Urinary bladder (tissue), 4 donors: ENCODE data around the gene CLSTN2. TPM values are rescaled to one million over a fixed set of nuclear protein-coding genes. Genes with fewer than 3 reads are reported as not detected.

Experiments
- DNase-seq: peaks from one replicate; pipeline ENCODE4 v3.0.0-alpha.2; 2015; ENCODE audit errors: extremely low spot score
- H3K27ac ChIP-seq: one replicate; pipeline ENCODE4 v1.5.1; 2013; ENCODE audit warnings: low read depth, mild to moderate bottlenecking, moderate library complexity
- H3K36me3 ChIP-seq: one replicate; pipeline ENCODE4 v1.6.1; 2013; ENCODE audit warnings: mild to moderate bottlenecking, moderate library complexity; ENCODE audit not compliant: insufficient read depth
- H3K4me1 ChIP-seq: one replicate; pipeline ENCODE4 v1.6.1; 2013; ENCODE audit warnings: mild to moderate bottlenecking, moderate library complexity; ENCODE audit not compliant: insufficient read depth
- H3K4me3 ChIP-seq: one replicate; pipeline ENCODE4 v1.5.1; 2013; ENCODE audit warnings: low read depth, low read length
- WGBS: extraction: QIAGEN DNeasy Blood & Tissue Kit; methylation state at CpG from one replicate; pipeline ENCODE4 v1.1.7; 2013; 5-methylcytosine and 5-hydroxymethylcytosine counted together
- polyA plus RNA-seq: library from polyadenylated mRNA; stranded (reverse); fragments of 200-250 nt; gene quantifications from one replicate; pipeline ENCODE4 v1.2.3, GENCODE V29; 2013
- total RNA-seq: library from RNA; depleted of rRNA; stranded (reverse); fragments of >200 nt; gene quantifications from one replicate; pipeline ENCODE4 v1.2.3, GENCODE V29; 2014
- donor health status: healthy with polysubstance abuse.
- donor health status: healthy.

Gene CLSTN2
- total and polyA plus RNA-seq, 2 donors = 1.1 to 4.9 TPM

- Histone ChIP-seq H3K27ac (no peak overlapping the region), H3K4me3 (no peak overlapping the region), H3K4me1 (no peaks in the 10 kb centered on the region), H3K36me3 (no peaks in the 10 kb centered on the region)
- 55% methylated on average over 3 of the region's 3 CpGs for WGBS
- DNase-seq = no peak
These were observed 361.9 kb downstream of the CLSTN2 start for GRCh38 chr3:140296796-140297352.

- H3K4me3 ChIP-seq = no peak overlapping the region
- WGBS = 94% methylated on average over 1 of the region's 1 CpG
- DNase-seq = no peak
- H3K36me3 ChIP-seq = no peaks in the 10 kb centered on the region
- no peak overlapping the region for H3K27ac ChIP-seq
- no peaks in the 10 kb centered on the region for H3K4me1 ChIP-seq
These were observed 363.1 kb downstream of the CLSTN2 start for GRCh38 chr3:140298043-140298442.

DNA sequence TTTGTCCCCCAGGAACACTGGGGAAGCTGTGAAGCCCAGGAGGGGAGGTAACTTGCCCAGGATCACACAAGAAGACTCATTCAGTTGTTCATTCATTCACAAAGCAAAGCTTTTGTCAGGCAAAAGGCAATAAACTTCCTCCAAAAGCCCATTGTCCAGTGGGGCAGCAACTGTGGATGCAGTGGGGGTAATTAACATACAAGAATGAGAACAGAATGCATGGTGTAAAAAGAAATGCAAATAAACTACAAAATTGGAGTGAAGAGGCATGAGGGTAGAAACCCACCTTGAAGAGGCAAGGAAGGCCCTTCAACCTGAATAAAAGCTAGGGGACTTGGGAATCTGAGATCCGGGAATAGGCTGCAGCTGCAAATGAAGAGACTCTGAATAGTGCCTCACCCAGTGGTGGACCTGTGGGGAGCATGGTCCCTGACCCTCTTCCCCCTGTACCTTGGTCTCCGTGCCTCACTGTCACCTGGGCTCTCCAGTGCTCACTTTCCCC is 363.6 kb downstream of the CLSTN2 start:
- Histone ChIP-seq H3K27ac (no peak overlapping the region), H3K4me1 (no peaks in the 10 kb centered on the region), H3K36me3 (no peaks in the 10 kb centered on the region), H3K4me3 (no peak overlapping the region)
- no peak for DNase-seq
- WGBS = 77% methylated on average over 2 of the region's 2 CpGs

GRCh38 chr3:140303875-140304274 is 368.9 kb downstream of the CLSTN2 start:
- no peak overlapping the region for H3K4me3 ChIP-seq
- H3K4me1 ChIP-seq = no peaks in the 10 kb centered on the region
- no peak for DNase-seq
- H3K27ac ChIP-seq = no peak overlapping the region
- no peaks in the 10 kb centered on the region for H3K36me3 ChIP-seq
- 90% methylated on average over 2 of the region's 2 CpGs for WGBS

GRCh38 chr3:140308535-140308934 is 373.6 kb downstream of the CLSTN2 start:
- no peak overlapping the region for H3K4me3 ChIP-seq
- H3K36me3 ChIP-seq = no peaks in the 10 kb centered on the region
- WGBS = 62% methylated on average over 2 of the region's 2 CpGs
- no peak overlapping the region for H3K27ac ChIP-seq
- H3K4me1 ChIP-seq = no peaks in the 10 kb centered on the region
- DNase-seq = no peak

- DNase-seq = no peak
- no peak overlapping the region for H3K27ac ChIP-seq
- no peaks in the 10 kb centered on the region for H3K36me3 ChIP-seq
- H3K4me1 ChIP-seq = no peaks in the 10 kb centered on the region
- H3K4me3 ChIP-seq = no peak overlapping the region
- 78% methylated on average over 5 of the region's 5 CpGs for WGBS
These were observed 376.4 kb downstream of the CLSTN2 start for GRCh38 chr3:140311428-140311827.

- H3K36me3 ChIP-seq = no peaks in the 10 kb centered on the region
- DNase-seq = no peak
- H3K27ac ChIP-seq = no peak overlapping the region
- no peak overlapping the region for H3K4me3 ChIP-seq
- no peaks in the 10 kb centered on the region for H3K4me1 ChIP-seq
These were observed 381.0 kb downstream of the CLSTN2 start for GRCh38 chr3:140315955-140316354.

DNA sequence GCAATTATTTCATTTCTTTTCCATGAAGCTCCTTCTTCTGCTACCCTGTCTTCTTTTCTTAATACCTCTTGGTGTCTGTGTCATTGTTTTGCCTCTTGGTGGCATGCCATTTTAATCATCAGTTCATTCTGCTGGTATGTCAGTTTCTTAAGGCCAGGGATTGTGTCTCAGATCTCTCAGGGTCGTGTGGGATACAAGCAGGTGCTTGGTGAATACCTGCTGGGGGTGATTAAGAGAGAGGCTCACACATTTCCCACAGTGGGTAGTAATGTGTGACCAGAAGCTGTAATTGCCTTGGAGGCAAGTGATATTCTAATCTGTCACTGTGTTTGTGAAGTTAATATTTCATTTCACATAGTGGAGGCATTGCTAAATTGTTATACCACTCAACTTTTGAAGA is 381.5 kb downstream of the CLSTN2 start:
- H3K4me3 ChIP-seq = no peak overlapping the region
- H3K4me1 ChIP-seq = no peaks in the 10 kb centered on the region
- H3K36me3 ChIP-seq = no peaks in the 10 kb centered on the region
- 42% methylated on average over 1 of the region's 1 CpG for WGBS
- no peak for DNase-seq
- no peak overlapping the region for H3K27ac ChIP-seq

GRCh38 chr3:140316868-140317400 is 381.9 kb downstream of the CLSTN2 start:
- 87% methylated on average over 2 of the region's 2 CpGs for WGBS

GRCh38 chr3:140319739-140320138 is 384.8 kb downstream of the CLSTN2 start:
- Histone ChIP-seq H3K4me3 (no peak overlapping the region), H3K36me3 (no peaks in the 10 kb centered on the region), H3K27ac (no peak overlapping the region), H3K4me1 (no peaks in the 10 kb centered on the region)
- no peak for DNase-seq
- 43% methylated on average over 2 of the region's 2 CpGs for WGBS

More at GRCh38 chr3:140316868-140317400, 381.9 kb downstream of the CLSTN2 start:
- Histone ChIP-seq H3K27ac (no peak overlapping the region), H3K4me3 (no peak overlapping the region), H3K4me1 (no peaks in the 10 kb centered on the region), H3K36me3 (no peaks in the 10 kb centered on the region)
- DNase-seq = no peak

DNA sequence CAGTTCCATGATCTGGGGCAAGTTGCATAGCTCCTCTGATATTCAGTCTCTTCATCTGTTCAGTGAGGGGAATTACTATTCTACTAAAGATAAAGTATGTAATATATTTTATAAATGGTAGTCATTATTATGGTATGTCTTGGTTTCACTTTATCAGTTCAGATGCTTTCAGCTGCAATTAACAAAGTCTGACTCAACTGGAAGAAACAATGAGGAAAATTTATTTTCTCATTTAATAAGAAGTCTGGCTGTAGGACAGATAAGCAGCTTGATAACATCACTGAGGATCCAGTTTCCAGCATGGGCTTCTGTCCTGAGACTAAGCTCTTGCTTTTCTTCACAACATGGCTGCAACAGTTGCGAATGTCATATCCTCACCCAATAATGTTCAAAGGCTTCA is 388.6 kb downstream of the CLSTN2 start:
- H3K4me1 ChIP-seq = no peaks in the 10 kb centered on the region
- H3K36me3 ChIP-seq = no peaks in the 10 kb centered on the region
- no peak overlapping the region for H3K4me3 ChIP-seq
- 89% methylated on average over 1 of the region's 1 CpG for WGBS
- no peak overlapping the region for H3K27ac ChIP-seq
- DNase-seq = no peak

DNA sequence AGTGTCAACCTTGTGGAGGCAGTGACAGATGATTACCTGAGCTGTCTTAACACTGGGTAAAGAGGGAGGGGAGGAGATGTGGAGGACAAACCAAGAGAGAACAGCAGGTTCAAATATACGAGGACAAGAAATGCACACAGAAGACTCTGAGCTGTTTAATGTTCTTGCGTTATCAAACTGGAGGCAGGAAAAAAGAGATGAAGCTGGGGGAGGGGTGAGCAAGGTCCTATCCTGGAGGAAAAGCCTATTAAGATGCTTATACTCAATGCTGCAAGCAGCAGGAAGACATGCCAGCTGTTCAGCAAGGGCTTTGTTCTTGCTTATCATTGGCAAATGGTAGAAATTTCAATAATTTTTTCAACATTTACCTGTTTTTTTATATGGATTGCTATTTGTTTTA is 397.1 kb downstream of the CLSTN2 start:
- DNase-seq = no peak
- Histone ChIP-seq H3K4me3 (no peak overlapping the region), H3K4me1 (no peaks in the 10 kb centered on the region), H3K36me3 (no peaks in the 10 kb centered on the region), H3K27ac (no peak overlapping the region)
- 17% methylated on average over 2 of the region's 2 CpGs for WGBS

GRCh38 chr3:140334132-140334929 is 399.3 kb downstream of the CLSTN2 start:
- H3K4me1 ChIP-seq = no peaks in the 10 kb centered on the region
- WGBS = 85% methylated on average over 5 of the region's 5 CpGs
- no peak for DNase-seq
- no peak overlapping the region for H3K4me3 ChIP-seq
- H3K36me3 ChIP-seq = no peaks in the 10 kb centered on the region
- no peak overlapping the region for H3K27ac ChIP-seq

GRCh38 chr3:140336465-140336864 is 401.5 kb downstream of the CLSTN2 start:
- Histone ChIP-seq H3K27ac (no peak overlapping the region), H3K4me1 (no peaks in the 10 kb centered on the region), H3K4me3 (no peak overlapping the region), H3K36me3 (no peaks in the 10 kb centered on the region)
- DNase-seq = no peak
- 60% methylated on average over 3 of the region's 3 CpGs for WGBS
